OCI-LY3 (cell line): ENCODE measurements around the gene RARRES1.

Source experiments
- H2AFZ ChIP-seq: fragments of 200-600, 300-600 bp; shearing (Covaris generic); 2 replicates; pipeline ENCODE4 v1.6.0; 2014; ENCODE audit warnings: antibody characterized with exemption, low read depth, low read length
- H3K27ac ChIP-seq: fragments of 200-600, 300-600 bp; sonication (generic); 2 replicates; pipeline ENCODE4 v1.5.1; 2014; ENCODE audit warnings: mild to moderate bottlenecking, low read length, moderate library complexity, mixed read lengths
- H3K27me3 ChIP-seq: fragments of 200-600, 300-600 bp; sonication (generic); 2 replicates; pipeline ENCODE4 v1.6.1; 2014; ENCODE audit warnings: low read depth, low read length, mixed read lengths
- H3K36me3 ChIP-seq: fragments of 200-600, 300-600 bp; sonication (generic); replicated peaks from 2 replicates; pipeline ENCODE3; 2014; ENCODE audit warnings: low read depth, low read length, mixed read lengths
- H3K4me1 ChIP-seq: fragments of 300-600, 200-600 bp; sonication (generic); 2 replicates; pipeline ENCODE4 v1.6.1; 2014; ENCODE audit warnings: low read length, mixed read lengths
- H3K4me2 ChIP-seq: fragments of 200-600, 300-600 bp; sonication (generic); 2 replicates; pipeline ENCODE4 v1.6.1; 2014; ENCODE audit warnings: low read length, mixed read lengths
- H3K4me3 ChIP-seq: fragments of 300-600, 200-600 bp; sonication (generic); 2 replicates; pipeline ENCODE4 v1.5.1; 2014; ENCODE audit warnings: antibody characterized with exemption, mild to moderate bottlenecking, low read length, moderate library complexity
- H3K79me2 ChIP-seq: fragments of 300-600, 200-600 bp; shearing (Covaris generic); 2 replicates; pipeline ENCODE4 v1.6.1; 2014; ENCODE audit warnings: mild to moderate bottlenecking, low read length, mixed read lengths
- H3K9ac ChIP-seq: fragments of 300-600, 200-600 bp; shearing (Covaris generic); 2 replicates; pipeline ENCODE4 v1.6.0; 2014; ENCODE audit warnings: mild to moderate bottlenecking, low read length, moderate library complexity
- H3K9me3 ChIP-seq: fragments of 200-600, 300-600 bp; shearing (Covaris generic); 2 replicates; pipeline ENCODE4 v1.6.1; 2014; ENCODE audit warnings: low read length, mixed read lengths; ENCODE audit not compliant: insufficient read depth
- H4K20me1 ChIP-seq: fragments of 200-600, 300-600 bp; sonication (generic); 2 replicates; pipeline ENCODE4 v1.6.1; 2016; ENCODE audit warnings: low read length, mixed read lengths; ENCODE audit not compliant: insufficient read depth
- EZH2phosphoT487 ChIP-seq: fragments of 200-600 bp; shearing (Covaris generic); IDR thresholded peaks from 2 replicates; pipeline ENCODE4 v1.6.1; 2018; ENCODE audit warnings: antibody characterized with exemption, mixed run types, low read depth
- TF ChIP-seq, protein P1 (sequence below): fragments of 200-600, 300-600 bp; sonication (generic); IDR thresholded peaks from 2 replicates; pipeline ENCODE4 v1.5.1; 2014; ENCODE audit warnings: antibody characterized with exemption, low read length, low read depth

The RARRES1 gene

DNA sequence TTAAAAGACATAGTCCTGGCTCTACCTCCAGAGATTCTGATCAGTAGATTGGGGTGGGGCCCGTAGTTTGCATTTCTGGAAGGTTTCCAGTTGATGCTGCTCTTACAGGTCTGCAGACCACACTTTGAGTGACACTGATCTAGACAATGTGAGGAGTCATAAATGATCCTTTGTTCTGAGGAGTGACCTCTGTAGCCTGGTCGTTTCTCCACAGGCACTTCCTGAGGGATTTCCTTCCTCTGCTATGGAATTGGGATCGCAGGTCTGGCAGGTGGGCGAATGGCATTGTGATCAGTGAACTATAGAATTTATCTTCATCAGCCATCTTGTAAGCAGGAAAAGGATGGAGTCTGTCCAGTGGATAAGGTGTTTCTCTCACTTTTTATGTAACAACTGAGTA lies 82.5 kb downstream of the RARRES1 start:
- H3K27me3 ChIP-seq: no peaks in the 10 kb centered on the region
- TF ChIP-seq, protein P1, sequence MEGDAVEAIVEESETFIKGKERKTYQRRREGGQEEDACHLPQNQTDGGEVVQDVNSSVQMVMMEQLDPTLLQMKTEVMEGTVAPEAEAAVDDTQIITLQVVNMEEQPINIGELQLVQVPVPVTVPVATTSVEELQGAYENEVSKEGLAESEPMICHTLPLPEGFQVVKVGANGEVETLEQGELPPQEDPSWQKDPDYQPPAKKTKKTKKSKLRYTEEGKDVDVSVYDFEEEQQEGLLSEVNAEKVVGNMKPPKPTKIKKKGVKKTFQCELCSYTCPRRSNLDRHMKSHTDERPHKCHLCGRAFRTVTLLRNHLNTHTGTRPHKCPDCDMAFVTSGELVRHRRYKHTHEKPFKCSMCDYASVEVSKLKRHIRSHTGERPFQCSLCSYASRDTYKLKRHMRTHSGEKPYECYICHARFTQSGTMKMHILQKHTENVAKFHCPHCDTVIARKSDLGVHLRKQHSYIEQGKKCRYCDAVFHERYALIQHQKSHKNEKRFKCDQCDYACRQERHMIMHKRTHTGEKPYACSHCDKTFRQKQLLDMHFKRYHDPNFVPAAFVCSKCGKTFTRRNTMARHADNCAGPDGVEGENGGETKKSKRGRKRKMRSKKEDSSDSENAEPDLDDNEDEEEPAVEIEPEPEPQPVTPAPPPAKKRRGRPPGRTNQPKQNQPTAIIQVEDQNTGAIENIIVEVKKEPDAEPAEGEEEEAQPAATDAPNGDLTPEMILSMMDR: no peak
- no peak for TF ChIP-seq EZH2phosphoT487
- H3K79me2 ChIP-seq: peaks cover 29% of the 10 kb centered on the region
- H4K20me1 ChIP-seq: no peaks in the 10 kb centered on the region
- H3K27ac ChIP-seq: no peak overlapping the region
- H3K4me3 ChIP-seq: no peak overlapping the region
- peaks cover 38% of the 10 kb centered on the region for H3K36me3 ChIP-seq
- no peak overlapping the region for H3K9ac ChIP-seq
- H3K4me2 ChIP-seq: no peak overlapping the region
- no peaks in the 10 kb centered on the region for H3K9me3 ChIP-seq
- H3K4me1 ChIP-seq: peaks cover 4% of the 10 kb centered on the region
- no peak overlapping the region for H2AFZ ChIP-seq
